Stimulated activated CD8-positive, alpha-beta memory T cell treated with anti-CD3 and anti-CD28 coated beads, Interleukin-4, amount 100 ng/mL, for 48 hours (primary cell): Measurements from ENCODE around the gene RLN3.

ENCODE experiments used
- DNase-seq: peaks from one replicate; pipeline ENCODE4 v3.0.0-alpha.2; 2020

Gene RLN3, protein sequence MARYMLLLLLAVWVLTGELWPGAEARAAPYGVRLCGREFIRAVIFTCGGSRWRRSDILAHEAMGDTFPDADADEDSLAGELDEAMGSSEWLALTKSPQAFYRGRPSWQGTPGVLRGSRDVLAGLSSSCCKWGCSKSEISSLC

DNA sequence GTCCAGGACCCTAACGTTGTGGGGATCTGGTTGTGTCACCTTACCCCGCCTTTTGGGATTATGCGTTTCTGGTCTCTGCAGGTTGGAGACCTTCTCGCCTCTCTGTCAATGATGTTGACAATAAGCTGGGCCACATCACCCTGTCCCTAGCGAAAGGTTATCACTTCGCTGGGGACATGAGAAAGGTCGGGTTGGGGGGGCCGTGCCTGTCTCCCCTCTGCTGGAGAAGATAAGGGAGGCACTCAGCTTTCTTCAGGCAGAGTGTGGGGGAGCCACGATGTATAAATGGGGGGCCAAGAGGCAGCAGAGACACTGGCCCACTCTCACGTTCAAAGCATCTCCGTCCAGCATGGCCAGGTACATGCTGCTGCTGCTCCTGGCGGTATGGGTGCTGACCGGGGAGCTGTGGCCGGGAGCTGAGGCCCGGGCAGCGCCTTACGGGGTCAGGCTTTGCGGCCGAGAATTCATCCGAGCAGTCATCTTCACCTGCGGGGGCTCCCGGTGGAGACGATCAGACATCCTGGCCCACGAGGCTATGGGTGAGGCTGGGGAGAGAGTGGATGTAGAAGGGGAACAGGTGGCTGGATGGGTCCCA lies at the start of gene RLN3:
Gene RLN3 (plus strand): TSS at position 293 of the 595 bp plus-strand sequence. CDS start 57 bp downstream, at position 350.
- DNase-seq, result no peak

DNA sequence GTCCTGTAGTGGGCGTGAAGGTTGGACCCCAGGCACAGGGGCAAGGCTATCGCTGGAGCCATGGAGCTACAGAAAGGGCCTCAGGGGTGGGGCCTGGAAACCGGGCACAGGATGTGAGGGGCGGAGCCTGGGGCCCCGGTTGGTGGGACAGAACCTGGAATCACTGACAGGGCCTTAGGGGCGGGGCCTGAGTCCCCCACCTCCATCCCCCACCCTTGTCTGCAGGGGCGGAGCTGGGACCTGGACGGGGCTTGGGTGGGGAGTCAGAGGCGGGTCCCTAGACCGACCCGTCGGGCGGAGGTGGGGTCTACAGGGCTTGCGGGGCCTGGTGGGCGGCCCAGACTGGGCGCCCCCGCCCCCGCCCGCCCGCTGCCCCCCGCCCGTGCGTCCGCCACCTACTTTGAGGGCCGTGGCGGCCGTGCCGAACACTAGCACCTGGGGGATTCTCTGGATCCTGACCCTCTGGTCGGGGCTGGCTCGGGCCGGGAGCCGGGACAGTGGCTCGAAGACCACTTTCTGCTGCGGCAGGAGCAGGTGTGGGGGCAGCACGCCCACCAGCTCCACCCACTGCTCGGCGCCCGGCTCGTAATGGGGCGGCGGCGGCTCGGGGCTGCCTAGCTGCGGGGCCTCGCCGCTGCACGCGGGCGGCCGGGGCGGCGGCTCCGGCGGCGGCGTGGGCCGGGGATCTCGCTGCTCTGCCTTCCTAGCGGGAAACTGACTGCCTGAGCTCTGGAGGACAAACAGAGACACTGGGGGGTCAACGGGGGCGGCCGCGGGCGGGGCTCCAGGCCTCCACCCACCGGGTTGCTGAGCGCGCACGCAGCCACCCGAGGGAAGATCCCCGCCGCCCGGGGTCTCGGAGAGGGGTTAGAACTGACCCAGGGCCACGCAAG lies 49.4 kb upstream of the RLN3 start:
- peak; percentile 69 for DNase-seq

DNA sequence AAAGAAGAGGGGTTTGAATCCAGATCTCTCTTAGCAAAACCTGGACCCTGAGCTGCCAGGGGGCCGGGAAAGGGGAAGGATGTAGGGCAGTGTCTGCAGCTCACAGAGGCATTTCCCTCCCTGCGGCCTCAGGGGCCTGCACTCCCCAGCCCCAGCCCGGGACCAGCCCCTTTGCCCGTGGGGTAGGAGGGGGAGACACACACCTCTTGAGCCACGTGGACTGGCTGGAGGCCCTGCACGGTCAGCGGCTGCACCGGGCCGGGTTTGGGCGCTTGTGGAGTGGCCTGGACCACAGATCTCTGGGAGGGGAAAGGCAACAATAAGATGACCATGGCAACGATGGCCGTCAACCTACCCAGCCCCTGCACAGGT lies 48.7 kb upstream of the RLN3 start:
- DNase-seq, result no peak

DNA sequence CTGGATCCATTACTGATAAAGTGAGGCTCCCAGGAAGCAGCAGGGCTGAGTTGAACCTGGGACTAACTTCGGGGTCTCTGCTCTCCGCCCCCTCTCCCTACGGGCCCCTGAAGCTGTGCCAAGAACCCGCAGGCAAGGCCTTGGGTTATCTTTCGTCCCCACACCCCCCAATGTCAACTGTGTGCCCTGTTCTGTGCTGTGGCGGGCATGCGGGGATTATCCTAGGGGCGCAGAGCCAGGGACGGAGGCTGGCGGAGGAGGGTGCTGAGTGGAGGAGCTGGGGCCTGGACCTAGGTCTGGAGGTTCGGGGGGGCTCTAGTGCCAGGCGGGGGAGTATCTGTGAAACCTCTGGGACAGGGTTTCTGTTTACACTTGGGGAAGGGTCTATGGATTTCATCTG lies 48.3 kb upstream of the RLN3 start:
- no peak for DNase-seq

DNA sequence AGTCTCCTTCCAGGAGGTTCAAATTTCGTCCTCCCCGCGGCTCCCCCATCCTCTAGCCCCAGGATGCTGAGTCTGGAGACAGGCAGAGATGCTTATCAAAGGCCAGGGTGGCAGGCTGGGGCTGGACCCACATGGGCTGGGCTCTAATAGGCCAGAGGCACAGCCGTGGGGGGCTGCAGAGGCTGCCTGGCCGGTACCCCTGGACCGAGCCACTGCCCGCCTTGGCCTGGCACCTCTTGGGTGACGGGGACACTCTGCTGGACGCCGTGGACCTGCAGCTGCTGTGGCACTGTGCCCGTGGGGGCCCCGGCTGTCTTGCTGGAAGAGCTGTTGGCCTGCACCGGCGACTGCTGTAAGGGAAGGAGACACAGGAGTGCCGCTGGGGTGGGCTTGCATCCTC lies 47.6 kb upstream of the RLN3 start:
- DNase-seq, result no peak

DNA sequence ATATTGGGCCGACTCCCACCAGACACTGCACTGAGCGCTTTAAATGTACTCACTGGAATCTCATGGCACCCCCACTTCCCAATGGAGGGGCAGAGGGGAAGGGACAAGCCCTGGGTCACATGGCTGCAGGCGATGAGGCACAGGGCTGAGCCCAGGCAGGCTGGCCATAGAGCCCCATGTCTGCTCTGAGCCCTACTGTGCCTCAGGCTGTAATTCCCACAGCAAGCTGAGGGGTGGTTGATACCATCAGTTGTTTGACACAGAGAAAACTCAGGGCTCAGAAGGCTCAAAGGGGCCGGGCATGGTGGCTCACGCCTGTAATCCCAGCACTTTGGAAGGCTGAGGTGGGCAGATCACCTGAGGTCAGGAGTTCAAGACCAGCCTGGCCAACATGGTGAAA lies 46.9 kb upstream of the RLN3 start:
- no peak for DNase-seq

DNA sequence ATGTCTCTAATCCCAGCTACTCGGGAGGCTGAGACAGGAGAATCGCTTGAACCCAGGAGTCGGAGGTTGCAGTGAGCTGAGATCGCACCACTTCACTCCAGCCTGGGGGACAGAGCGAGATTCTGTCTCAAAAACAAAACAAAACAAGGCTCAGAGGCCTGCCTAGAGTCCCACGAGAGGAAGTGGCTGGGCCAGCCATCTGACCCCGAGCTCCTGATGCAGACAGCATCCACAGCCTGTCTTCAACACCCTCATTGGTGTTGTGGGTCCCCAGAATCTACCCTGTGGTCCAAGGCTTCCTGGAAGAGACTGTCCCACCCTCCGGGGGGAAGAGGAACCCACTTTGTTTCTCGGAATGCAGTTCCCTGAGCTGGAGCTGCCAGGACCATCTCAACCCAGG lies 46.5 kb upstream of the RLN3 start:
- DNase-seq, result no peak

DNA sequence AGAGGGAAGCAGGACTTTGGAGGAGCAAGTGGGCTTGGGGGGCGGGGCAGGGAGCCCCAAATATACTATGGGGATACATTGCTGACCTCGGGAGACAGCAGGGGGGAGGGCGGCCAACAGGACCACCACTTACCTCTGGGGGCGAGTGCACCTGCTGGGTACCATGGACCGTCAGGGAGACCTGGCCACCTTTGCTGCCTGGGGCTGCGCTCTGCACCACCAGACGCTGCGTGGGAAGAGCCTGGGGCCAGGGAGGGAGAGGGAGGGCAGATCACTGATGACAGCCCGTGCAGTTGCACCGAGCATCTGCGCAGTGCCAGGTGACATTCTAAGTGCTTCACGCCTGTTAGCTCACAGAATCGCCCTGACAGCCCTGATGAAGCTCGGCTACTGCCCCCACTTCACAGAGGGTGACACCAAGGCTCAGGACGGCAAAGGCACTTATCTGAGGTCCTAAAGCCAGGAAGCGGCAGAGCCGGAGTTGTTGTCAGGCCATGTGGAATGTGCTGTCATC lies 45.9 kb upstream of the RLN3 start:
- no peak for DNase-seq

DNA sequence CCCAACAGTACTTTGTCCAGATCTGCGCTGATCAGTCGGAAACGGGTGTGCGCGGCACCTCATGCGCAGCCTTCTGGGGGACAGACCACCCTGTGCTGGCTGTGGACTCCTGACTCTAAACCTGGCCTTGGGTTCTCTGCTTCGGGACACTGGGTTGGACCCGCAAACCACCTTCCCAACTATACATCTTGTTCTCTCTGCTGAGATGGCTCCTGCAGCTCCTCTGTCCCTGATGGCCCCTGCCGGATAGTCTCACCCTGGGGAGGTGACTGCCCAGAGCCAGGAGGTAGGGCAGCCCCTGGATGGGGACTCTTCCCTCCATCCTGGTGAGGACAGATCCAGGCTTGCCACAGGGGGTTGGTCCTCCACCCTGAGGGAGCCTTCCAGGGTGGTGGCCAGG lies 45.2 kb upstream of the RLN3 start:
- DNase-seq, result no peak

DNA sequence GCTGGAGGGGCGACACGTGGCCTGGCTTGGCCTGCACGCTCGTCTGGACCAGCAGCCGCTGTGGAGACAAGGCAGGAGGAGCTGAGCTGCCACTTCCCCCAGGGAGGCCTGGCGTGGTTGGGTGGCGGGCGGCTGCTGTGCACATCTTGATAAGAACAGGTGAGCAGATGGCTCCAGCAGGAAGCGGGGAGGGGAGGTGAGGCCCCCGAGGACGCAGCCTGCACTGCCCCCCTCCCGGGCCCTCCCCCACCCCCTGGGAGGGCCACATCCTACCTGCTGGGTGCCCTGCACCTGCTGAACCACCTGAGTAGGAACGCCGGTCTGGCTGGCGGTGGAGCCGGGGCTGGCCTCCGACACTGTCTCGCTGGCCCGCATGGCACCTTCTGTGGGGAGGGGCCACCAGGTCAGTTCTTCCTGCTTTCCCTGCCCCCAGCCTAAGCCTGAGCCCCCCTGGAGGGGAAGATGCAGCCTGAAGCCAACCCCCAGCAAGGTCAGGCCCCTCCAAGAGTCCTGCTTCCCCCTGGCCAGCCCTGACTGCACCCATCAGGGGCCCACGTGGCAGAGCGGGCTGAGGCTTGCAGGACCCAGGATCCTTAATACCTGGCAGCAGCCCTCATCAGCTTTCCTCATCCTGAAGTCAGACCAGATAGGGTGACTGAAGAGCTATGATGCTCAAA lies 44.6 kb upstream of the RLN3 start:
- DNase-seq, result no peak

DNA sequence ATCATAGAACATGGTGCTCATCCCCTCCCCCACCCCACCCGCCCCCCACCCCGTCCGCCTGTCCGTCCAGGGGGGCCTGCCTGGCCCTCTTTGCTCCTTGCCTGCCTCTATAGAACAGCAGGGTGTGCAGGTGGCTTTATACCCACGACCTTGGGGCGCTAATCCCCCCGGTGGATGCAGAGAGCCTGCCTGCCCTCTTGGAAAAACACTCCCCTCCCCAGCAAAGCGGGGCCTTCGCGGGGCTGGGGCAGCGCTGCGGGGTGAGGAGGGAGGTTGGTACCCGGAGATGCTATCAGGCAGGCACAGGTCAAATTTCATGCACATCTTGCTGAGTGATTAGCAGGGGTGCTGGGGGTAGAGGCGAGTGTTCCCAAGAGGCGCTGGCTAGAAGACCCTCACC lies 43.8 kb upstream of the RLN3 start:
- no peak for DNase-seq

DNA sequence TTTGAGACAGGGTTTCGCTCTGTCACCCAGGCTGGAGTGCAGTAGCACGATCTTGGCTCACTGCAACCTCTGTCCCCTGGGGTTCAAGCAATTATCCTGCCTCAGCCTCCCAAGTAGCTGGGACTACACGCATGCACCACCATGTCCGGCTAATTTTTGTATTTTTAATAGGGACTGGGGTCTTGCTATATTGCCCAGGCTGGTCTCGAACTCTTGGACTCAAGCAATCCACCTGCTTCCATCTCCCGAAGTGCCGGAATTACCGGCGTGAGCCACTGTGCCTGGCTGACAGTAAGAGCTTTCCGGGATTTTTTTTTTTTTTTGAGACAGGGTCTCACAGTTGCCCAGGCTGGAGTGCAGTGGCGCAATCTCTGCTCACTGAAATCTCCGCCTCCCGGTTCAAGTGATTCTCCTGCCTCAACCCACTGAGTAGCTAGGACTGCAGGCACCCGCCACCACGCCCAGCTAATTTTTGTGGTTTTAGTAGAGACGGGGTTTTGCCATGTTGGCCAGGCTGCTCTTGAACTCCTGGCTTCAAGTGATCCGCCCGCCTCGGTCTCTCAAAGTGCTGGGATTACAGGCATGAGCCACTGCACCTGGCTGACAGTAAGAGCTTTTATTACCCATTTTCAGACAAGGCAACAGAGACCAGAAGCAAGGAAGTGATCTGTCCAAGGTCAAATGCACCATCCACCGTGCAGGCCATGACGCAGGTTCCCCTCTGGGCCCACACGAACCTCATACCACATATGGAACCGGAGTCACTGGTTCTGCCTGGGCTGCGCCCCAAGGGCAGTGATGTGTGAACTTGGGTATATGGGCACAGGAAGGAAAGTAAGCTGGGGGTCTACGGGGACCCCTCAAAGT lies 42.8 kb upstream of the RLN3 start:
- DNase-seq, result peak; percentile 31

DNA sequence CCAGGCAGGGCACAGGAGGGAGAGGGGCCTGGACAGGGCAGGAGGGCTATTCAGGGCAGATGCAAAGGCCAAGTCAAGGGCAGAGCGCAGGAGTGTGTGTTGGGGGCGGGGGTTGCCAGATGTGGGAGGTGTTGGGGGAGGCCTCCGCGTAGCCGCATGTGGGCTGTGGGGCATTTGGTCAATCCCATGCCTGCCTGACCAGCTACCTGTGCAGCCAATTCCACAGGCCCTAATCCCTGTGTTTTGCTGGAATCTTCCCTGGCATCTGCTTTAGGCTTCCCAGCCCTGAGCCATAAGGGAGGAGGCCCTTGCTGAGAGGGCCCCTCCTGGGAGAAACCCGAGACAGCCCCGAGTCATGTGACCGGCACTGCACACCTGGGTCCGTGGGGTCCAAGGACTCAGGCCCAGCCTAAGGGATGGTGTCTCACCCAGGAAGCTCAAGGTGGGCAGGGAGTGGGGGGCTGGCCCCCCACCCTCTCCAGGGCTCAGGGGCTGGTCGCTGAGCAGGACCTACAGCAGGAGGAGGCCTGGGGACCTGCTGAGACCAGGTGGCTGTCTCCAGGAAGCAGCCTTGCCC lies 42.1 kb upstream of the RLN3 start:
- DNase-seq, result peak; percentile 41

DNA sequence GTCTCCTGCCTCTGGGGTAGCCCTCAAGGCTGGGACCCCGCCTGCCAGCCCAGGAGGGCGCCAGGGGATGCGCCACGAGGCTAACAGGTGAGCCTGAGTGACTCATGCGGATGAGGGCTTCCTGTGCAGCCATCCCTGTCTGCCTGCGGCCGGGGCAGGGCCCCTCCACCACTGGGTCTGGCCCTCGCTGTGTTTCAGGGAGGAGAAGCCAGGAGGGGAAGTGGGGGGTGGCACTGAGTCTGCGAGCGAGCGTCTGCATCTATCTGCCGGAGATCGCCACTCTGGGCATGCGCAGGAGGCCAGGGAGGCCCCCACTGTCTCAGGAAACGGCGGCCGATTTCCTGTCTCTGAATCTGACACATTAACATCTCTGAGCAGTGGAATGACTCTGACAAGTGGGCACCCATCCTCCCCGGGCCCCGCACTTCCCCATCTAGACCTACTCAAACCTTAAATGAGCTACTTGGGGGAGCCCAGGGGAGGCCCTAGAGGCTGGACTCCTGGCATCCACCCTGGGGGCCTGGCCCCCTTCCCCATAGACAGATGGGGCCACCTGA lies 41.5 kb upstream of the RLN3 start:
- peak; percentile 99 for DNase-seq

DNA sequence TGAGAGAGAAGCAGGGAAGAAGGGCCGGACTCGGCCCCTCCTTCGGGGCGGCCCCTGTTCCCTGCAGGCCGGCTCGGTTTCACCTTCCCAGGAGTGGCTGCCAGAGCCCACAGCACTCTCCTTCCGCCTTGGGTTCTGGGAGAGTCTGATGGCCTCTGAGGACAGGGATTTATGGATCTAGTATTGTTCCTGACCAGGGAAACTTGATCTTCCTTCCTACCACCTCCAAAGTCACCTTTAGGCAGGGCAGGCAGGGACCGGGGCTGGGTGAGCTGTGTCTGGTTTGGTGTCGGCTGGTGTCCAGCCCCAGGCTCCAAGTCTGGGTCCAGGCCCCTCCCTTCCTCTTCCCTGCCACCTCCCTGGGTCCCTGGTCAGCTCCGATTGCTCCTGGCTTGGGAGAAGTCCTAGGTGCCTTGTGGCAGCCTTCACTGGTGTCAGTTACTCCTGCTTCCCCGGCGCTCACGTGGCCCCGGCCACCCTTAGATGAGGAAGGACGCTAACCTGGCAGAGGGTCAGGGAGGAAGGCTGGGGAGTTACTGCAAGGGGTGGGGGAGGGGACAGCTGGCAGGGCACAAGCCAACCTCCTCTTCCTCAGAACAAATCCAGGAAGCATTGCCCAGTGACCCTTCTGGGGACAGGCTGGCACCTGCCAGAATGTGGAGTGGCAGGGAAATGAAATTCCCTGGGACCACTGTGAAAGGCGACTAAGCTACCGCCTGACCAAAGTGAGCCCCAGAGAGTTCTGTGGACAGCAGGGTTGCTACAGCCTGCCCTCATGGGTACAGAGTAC lies 40.7 kb upstream of the RLN3 start:
- DNase-seq, result no peak

DNA sequence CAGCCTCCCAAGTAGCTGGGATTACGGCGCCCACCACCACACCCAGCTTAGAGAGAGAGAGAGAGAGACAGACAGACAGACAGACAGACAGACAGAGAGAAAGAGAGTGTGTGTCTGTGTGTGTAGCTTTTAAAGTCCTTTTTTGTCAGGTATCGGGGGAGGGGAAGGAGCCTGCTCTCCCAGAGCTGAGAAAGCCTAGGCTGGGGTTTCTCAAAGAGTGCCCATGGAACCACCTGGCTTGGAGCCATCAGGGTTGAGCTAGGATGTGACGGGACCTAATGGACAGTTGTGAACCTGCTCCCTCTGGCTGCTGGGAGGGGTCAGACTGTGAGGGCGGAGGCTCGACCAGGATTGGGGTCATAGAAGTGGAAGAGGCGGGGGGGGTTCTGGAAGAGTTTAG lies 38.5 kb upstream of the RLN3 start:
- no peak for DNase-seq

DNA sequence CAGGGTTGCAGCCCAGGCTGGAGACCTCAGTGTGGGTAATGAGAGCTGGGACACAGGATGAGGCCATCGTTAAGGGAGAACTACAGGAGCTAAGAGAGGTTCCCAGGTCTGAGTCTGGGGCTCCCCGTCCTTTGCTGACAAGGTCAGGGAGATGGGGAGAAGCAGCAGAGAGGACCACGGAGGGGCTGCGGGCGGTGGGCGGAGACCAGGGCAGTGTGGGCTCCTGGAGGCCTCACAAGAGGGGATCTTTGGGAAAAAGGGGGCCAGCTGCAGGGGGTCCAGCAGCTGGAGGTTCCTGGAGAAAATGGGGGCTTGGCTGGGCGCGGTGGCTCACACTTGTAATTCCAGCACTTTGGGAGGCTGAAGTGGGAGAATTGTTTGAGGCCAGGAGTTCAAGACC lies 37.9 kb upstream of the RLN3 start:
- DNase-seq, result no peak

DNA sequence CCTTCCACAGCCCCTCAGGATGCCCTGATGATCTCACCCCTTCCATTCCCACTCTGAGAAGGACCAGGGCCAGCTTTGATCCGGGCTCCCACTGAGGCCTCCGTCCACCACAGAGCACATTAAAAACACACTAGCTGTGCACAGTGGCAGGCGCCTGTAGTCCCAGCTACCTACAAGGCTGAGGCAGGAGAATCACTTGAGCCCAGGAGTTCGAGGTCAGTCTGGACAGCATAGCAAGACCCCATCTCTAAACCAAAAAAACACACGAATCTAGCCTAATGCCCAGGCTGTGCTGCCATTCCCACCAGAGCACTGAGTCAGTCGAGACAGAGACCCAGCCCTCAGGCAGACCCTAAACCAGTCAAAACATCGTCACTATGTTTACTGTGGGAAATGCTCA lies 35.9 kb upstream of the RLN3 start:
- no peak for DNase-seq

DNA sequence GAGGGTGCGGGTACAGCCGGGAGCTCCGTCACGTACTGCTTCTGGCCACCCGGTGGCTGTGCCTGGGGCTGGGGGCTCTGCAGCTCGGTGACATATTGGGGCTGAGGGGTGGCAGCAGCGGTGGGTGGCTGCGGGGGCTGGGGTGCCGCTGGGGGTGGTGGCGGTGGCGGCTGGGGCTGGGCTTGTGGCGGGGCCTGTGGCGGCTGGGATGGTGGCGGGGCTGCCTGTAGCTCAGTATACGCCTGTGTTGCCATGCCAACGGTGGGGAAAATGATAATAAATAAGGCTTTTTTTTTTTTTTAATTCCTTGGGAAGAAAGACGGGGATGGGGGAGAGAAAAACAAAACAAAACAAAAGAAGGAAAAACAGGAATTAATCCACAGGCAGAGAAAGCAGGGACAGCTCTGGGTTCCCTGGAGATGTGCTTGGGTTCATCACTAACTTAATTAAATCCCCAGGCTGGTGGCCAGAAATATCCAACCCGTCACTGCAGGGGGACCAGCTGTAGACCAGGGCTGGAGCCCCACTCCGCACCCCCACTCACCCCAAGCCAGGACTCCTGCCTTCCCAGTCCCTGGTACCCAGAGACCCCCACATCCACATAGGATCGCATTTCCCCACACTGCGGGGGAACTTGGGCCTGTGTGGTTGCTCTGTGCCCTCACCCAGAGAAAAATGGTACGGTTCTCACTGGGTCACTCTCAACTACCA lies 34.2 kb upstream of the RLN3 start:
- no peak for DNase-seq

DNA sequence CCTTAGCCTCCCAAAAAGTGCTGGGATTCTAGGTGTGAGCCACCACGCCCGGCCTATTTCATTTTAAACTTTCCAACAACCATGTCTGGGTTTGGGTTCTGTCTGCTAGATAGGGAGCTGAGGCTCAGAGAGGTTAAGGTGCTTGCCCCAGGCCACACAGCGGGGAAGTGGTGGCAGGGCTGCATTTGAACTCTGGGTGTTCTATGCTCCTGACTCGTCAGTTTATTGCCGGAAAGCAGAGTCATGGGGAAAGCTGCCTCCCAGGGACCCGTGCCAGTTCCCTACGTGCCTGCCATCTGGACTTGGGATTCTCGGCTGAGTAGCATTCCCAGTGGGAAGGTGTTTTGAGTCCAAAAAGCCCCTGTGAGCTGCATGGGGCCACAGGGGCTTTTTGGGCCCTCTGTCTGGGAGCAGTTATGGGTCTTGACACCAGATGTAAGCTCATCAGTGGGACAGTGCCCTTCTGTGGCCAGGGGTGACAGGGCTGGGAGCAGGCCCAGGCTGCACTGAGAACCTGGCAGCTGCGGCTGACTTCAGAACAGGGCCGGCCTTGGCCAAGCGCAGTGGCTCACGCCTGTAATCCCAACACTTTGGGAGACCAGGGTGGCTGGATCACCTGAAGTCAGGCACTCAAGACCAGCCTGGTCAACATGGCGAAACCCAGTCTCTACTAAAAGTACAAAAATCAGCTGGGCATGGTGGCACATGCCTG lies 32.8 kb upstream of the RLN3 start:
- DNase-seq, result no peak
